Measurements from ENCODE around the gene SPAG6.

GRCh38 chr10:22372917-22373316, 27.6 kb downstream of the SPAG6 start:
- TF ChIP-seq CSDC2 (CRISPR knock-in tag; IDR thresholded peaks at IDR 0.05) (no peak), ZNF8 (CRISPR knock-in tag; IDR thresholded peaks at IDR 0.05) (no peak)
- TF ChIP-seq, protein P1, sequence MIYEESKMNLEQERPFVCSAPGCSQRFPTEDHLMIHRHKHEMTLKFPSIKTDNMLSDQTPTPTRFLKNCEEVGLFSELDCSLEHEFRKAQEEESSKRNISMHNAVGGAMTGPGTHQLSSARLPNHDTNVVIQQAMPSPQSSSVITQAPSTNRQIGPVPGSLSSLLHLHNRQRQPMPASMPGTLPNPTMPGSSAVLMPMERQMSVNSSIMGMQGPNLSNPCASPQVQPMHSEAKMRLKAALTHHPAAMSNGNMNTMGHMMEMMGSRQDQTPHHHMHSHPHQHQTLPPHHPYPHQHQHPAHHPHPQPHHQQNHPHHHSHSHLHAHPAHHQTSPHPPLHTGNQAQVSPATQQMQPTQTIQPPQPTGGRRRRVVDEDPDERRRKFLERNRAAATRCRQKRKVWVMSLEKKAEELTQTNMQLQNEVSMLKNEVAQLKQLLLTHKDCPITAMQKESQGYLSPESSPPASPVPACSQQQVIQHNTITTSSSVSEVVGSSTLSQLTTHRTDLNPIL (CRISPR knock-in tag; IDR thresholded peaks at IDR 0.05; ENCODE audit: low read depth), result no peak

Data from SK-N-SH treated with all-trans-retinoic acid at 6 μM for 48 hours (cell line).